ENCODE measurements around the gene CDKN2D.

DNA sequence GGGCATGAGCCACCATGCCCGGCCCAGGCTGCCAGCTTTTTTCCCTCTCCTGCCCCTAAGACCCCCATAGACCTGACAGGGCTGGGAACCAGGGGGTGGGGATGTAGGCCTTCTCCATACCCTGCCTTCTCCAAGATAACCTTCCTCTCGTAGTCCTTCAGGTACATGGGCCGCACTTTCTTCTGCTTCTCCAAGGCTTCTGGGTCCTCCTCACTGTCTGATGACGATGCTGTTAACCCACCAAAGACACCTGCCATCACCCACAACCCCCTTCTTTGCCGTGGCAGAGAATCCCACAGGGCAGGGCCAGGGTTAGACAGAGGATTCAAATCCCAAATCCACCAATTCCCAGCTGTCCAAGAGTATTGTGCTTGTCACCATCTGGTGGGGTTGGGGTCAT is 6.2 kb downstream of the CDKN2D start:
- TF ChIP-seq POLR2A (IDR thresholded peaks at IDR 0.05), result no peak
- TF ChIP-seq, protein P1, sequence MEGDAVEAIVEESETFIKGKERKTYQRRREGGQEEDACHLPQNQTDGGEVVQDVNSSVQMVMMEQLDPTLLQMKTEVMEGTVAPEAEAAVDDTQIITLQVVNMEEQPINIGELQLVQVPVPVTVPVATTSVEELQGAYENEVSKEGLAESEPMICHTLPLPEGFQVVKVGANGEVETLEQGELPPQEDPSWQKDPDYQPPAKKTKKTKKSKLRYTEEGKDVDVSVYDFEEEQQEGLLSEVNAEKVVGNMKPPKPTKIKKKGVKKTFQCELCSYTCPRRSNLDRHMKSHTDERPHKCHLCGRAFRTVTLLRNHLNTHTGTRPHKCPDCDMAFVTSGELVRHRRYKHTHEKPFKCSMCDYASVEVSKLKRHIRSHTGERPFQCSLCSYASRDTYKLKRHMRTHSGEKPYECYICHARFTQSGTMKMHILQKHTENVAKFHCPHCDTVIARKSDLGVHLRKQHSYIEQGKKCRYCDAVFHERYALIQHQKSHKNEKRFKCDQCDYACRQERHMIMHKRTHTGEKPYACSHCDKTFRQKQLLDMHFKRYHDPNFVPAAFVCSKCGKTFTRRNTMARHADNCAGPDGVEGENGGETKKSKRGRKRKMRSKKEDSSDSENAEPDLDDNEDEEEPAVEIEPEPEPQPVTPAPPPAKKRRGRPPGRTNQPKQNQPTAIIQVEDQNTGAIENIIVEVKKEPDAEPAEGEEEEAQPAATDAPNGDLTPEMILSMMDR (IDR thresholded peaks at IDR 0.05), result no peak
